Osteocyte (in vitro differentiated cells): ENCODE results near the gene SLCO2A1. TPM values are rescaled to one million over a fixed set of nuclear protein-coding genes. Genes with fewer than 3 reads are reported as not detected.

Experiments
- DNase-seq: peaks from one replicate; pipeline ENCODE4 v3.0.0; 2021; ENCODE audit warnings: mixed read lengths; ENCODE audit not compliant: unreplicated experiment; ENCODE audit errors: extremely low spot score
- H3K27ac Mint-ChIP-seq: one replicate; pipeline ENCODE4 v1.8.0; 2021; ENCODE audit warnings: mild to moderate bottlenecking, mixed read lengths; ENCODE audit not compliant: unreplicated experiment
- H3K27me3 Mint-ChIP-seq: one replicate; pipeline ENCODE4 v1.8.0; 2021; ENCODE audit warnings: mixed read lengths; ENCODE audit not compliant: unreplicated experiment
- H3K36me3 Mint-ChIP-seq: one replicate; pipeline ENCODE4 v1.8.0; 2021; ENCODE audit warnings: mixed read lengths; ENCODE audit not compliant: unreplicated experiment
- H3K4me1 Mint-ChIP-seq: one replicate; pipeline ENCODE4 v1.8.0; 2021; ENCODE audit warnings: mixed read lengths; ENCODE audit not compliant: unreplicated experiment
- H3K4me3 Mint-ChIP-seq: one replicate; pipeline ENCODE4 v1.8.0; 2021; ENCODE audit warnings: mild to moderate bottlenecking, moderate library complexity, mixed read lengths; ENCODE audit not compliant: unreplicated experiment
- H3K9me3 Mint-ChIP-seq: one replicate; pipeline ENCODE4 v1.8.0; 2021; ENCODE audit warnings: mixed read lengths; ENCODE audit not compliant: unreplicated experiment
- total RNA-seq: library from RNA; stranded (reverse); gene quantifications from 2 replicates; pipeline ENCODE4 v1.2.1, GENCODE V29; 2021
- TF ChIP-seq, protein P1 (sequence below): fragments of 200-600 bp; sonication (generic); IDR thresholded peaks from 2 replicates; pipeline ENCODE4 v1.5.0; 2021; ENCODE audit warnings: antibody characterized with exemption, mild to moderate bottlenecking, moderate library complexity

Gene SLCO2A1
- total RNA-seq, 1 donor from 2014 or later, result 9.8 TPM

DNA sequence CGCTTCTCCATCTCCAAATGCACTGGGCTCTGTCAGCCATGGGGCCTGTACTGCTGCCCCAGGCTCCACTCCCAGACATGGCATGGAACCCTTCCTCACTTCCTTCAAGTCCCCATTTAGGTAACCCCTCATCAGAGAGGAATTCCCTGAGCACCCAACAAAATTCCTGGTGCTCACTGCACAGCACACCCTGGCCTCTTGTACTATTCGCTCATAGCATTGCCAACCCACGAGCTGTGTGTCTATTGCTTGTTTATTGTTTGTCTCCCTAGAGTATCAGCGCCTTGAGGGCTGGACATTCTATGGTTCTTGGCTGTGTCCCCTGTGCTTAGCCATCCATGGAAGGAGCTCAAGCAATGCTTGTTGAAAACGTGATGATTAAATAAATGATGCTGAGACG lies 46.1 kb upstream of the SLCO2A1 start:
- Mint-ChIP-seq H3K27me3 (no peaks in the 10 kb centered on the region), H3K4me1 (peaks cover 8% of the 10 kb centered on the region), H3K9me3 (peaks cover 6% of the 10 kb centered on the region), H3K36me3 (peaks cover 2% of the 10 kb centered on the region), H3K4me3 (no peak overlapping the region), H3K27ac (no peak overlapping the region)
- TF ChIP-seq, protein P1, sequence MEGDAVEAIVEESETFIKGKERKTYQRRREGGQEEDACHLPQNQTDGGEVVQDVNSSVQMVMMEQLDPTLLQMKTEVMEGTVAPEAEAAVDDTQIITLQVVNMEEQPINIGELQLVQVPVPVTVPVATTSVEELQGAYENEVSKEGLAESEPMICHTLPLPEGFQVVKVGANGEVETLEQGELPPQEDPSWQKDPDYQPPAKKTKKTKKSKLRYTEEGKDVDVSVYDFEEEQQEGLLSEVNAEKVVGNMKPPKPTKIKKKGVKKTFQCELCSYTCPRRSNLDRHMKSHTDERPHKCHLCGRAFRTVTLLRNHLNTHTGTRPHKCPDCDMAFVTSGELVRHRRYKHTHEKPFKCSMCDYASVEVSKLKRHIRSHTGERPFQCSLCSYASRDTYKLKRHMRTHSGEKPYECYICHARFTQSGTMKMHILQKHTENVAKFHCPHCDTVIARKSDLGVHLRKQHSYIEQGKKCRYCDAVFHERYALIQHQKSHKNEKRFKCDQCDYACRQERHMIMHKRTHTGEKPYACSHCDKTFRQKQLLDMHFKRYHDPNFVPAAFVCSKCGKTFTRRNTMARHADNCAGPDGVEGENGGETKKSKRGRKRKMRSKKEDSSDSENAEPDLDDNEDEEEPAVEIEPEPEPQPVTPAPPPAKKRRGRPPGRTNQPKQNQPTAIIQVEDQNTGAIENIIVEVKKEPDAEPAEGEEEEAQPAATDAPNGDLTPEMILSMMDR, result no peak
- DNase-seq, result peak; percentile 49

DNA sequence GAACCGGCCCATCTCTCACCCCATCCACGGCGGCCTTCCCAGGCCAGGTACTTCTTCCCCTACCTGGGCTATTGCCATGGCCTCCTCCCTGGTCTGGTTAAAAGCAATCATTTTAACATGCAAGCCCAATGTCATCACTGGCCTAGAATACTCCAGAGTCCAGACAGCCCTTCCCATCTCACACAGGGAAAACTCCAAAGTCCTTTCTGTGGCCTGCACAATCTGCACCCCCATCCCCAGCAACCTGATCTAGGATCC lies 45.8 kb upstream of the SLCO2A1 start:
- no peak overlapping the region for H3K27ac Mint-ChIP-seq
- peaks cover 2% of the 10 kb centered on the region for H3K36me3 Mint-ChIP-seq
- TF ChIP-seq, protein P1, result no peak
- H3K4me1 Mint-ChIP-seq, result peaks cover 11% of the 10 kb centered on the region
- no peak for DNase-seq
- no peaks in the 10 kb centered on the region for H3K27me3 Mint-ChIP-seq
- no peak overlapping the region for H3K4me3 Mint-ChIP-seq
- peaks cover 4% of the 10 kb centered on the region for H3K9me3 Mint-ChIP-seq

DNA sequence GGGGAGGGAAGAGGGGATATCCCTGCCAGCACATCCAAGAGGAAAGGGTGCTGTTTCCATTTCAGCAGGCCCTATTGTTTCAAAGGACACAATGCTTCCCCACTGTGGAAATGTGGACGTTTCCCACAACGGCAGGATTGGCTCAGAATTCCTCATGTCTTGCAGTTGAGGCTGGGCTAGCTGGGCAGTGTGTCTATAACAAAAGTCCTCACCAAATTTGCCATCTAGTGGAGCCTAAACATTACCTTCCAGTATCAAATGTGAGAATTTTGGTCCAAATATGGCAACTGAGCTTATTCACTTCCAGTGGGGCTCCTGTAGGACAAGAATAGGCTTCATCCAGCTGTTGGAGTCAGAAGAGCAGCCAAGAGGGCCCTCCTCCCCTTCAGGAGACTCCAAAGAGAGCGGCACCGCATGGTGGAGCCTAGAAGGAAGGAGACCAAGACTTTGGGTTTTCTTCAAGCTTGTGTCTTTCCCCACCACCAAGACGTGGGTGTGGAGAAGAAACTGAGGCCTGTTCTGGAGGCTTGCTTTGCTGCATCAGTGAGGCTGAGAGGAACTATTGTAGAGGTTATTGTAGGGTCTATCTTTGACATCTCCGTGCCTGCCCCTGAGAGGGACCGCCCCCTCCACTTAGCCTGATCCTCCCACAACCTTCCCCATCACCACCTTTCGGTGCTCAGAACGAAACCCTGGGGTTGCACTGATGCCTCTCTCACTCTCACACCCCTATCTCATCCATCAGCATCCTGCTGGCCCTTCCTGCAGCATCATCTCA lies 45.3 kb upstream of the SLCO2A1 start:
- H3K27me3 Mint-ChIP-seq, result no peaks in the 10 kb centered on the region
- TF ChIP-seq, protein P1, result no peak

GRCh38 chr3:134074001-134074789 lies 44.5 kb upstream of the SLCO2A1 start:
- Mint-ChIP-seq H3K27ac (no peak overlapping the region), H3K4me1 (peaks cover 11% of the 10 kb centered on the region), H3K4me3 (no peak overlapping the region), H3K36me3 (no peaks in the 10 kb centered on the region), H3K27me3 (no peaks in the 10 kb centered on the region), H3K9me3 (no peaks in the 10 kb centered on the region)
- TF ChIP-seq, protein P1, result no peak
- peak; percentile 72 for DNase-seq

More for the DNA sequence above, 45.3 kb upstream of the SLCO2A1 start:
- peak; percentile 77 for DNase-seq
- Mint-ChIP-seq H3K27ac (no peak overlapping the region), H3K36me3 (peaks cover under 1% of the 10 kb centered on the region), H3K9me3 (peaks cover 2% of the 10 kb centered on the region), H3K4me1 (peaks cover 11% of the 10 kb centered on the region), H3K4me3 (no peak overlapping the region)

GRCh38 chr3:134073583-134073945 lies 43.8 kb upstream of the SLCO2A1 start:
- TF ChIP-seq, protein P1, result no peak
- Mint-ChIP-seq H3K4me1 (peaks cover 11% of the 10 kb centered on the region), H3K4me3 (no peak overlapping the region), H3K9me3 (no peaks in the 10 kb centered on the region), H3K27me3 (no peaks in the 10 kb centered on the region), H3K36me3 (no peaks in the 10 kb centered on the region), H3K27ac (no peak overlapping the region)
- DNase-seq, result no peak
